Sigmoid colon (tissue), 7 donors: ENCODE results near the gene TCF19. TPM values are rescaled to one million over a fixed set of nuclear protein-coding genes. Genes with fewer than 3 reads are reported as not detected.

Experiments
- DNase-seq: peaks from one replicate; pipeline ENCODE4 v3.0.0-alpha.2; 2019
- H3K27ac ChIP-seq, 4 donors: fragments of 200-600 bp; sonication (generic); one replicate each; pipeline ENCODE4 v1.5.1; 2016 to 2019; ENCODE audit warnings: mild to moderate bottlenecking in 1 of 4
- H3K27me3 ChIP-seq, 3 donors: fragments of 200-600 bp; sonication (generic); one replicate each; pipeline ENCODE4 v1.5.1; 2019; ENCODE audit warnings: mild to moderate bottlenecking in 1 of 3
- H3K36me3 ChIP-seq, 4 donors: fragments of 200-600 bp; sonication (generic); one replicate each; pipeline ENCODE4 v1.5.1; 2016 to 2019
- H3K4me1 ChIP-seq, 4 donors: fragments of 200-600 bp; sonication (generic); one replicate each; pipeline ENCODE4 v1.5.1; 2017 to 2019
- H3K4me3 ChIP-seq, 4 donors: fragments of 200-600 bp; sonication (generic); one replicate each; pipeline ENCODE4 v1.5.1; 2017 to 2019; ENCODE audit warnings: mild to moderate bottlenecking in 2 of 4, moderate library complexity in 1 of 4
- H3K9me3 ChIP-seq, 4 donors: fragments of 200-600 bp in 3 of 4; sonication (generic) in 3 of 4; one replicate each; pipeline versions ENCODE4 v1.5.1 to v1.6.1; 2013 to 2019
- CTCF ChIP-seq, 4 experiments: fragments of 450-650 bp in 3 of 4; fragments of 200-600 bp in 1 of 4; IDR thresholded peaks; one replicate each; pipeline ENCODE4 v1.5.1; 2016 to 2019; ENCODE audit warnings: antibody characterized with exemption in 4 of 4, mild to moderate bottlenecking in 3 of 4, moderate library complexity in 2 of 4
- EP300 ChIP-seq, 4 donors: sonication (generic); formaldehyde crosslinking; IDR thresholded peaks; one replicate each; pipeline ENCODE4 v1.6.1; 2017; ENCODE audit warnings: antibody characterized with exemption in 4 of 4
- POLR2A ChIP-seq, 2 donors: fragments of 450-650 bp; IDR thresholded peaks; one replicate each; pipeline ENCODE4 v1.6.1; 2016; ENCODE audit warnings: antibody characterized with exemption in 2 of 2, mild to moderate bottlenecking in 2 of 2, moderate library complexity in 2 of 2
- POLR2AphosphoS5 ChIP-seq, 4 donors: sonication (generic); formaldehyde crosslinking; IDR thresholded peaks; one replicate each; pipeline ENCODE4 v1.6.1; 2017; ENCODE audit warnings: antibody characterized with exemption in 4 of 4
- WGBS, 2 donors: extraction: QIAGEN DNeasy Blood & Tissue Kit; methylation state at CpG; one replicate each; pipeline ENCODE4 v1.1.7; 2013; 5-methylcytosine and 5-hydroxymethylcytosine counted together
- intact Hi-C: fragments of 100-400 bp; cut with DNase I; formaldehyde crosslinking; loops from one replicate; pipeline ENCODE4 v1.15.1; 2023
- polyA plus RNA-seq, 3 donors: library from polyadenylated mRNA; stranded (reverse); fragments of 200-250 nt; gene quantifications; one replicate each; pipeline ENCODE4 v1.2.3, GENCODE V29; 2013
- total RNA-seq, 4 donors: library from RNA; depleted of rRNA; stranded (reverse); fragments of >200 nt; gene quantifications; one replicate each; pipeline ENCODE4 v1.1.0, GENCODE V29; 2016
- donor health status: healthy with polysubstance abuse.
- donor health status: Bipolar disorder and iron deficiency.
- donor health status: healthy.

TCF19 gene
- total and polyA plus RNA-seq, 7 donors: 2.6 to 11.7 (median 3.6) TPM

- H3K27ac ChIP-seq: peak overlapping the region in 3 of 4 donors; percentile 59 to 63 (median 60)
- H3K36me3 ChIP-seq: no peaks in the 10 kb centered on the region
- 83 to 89% methylated on average over 19 of the region's 19 CpGs for WGBS, 2 donors
- H3K27me3 ChIP-seq: no peaks in the 10 kb centered on the region
- no peak for DNase-seq
- H3K4me1 ChIP-seq: peaks cover 0 to 43% (median 32%) of the 10 kb centered on the region in 4 donors
- no peaks in the 10 kb centered on the region for H3K9me3 ChIP-seq
- intact Hi-C loops: no loop called here
- peak overlapping the region in 3 of 4 donors; percentile 19 to 36 (median 30) for H3K4me3 ChIP-seq
- TF ChIP-seq CTCF (IDR thresholded peaks at IDR 0.05): no peak
- peak in 2 of 4 donors; percentile 16 to 49 for TF ChIP-seq POLR2AphosphoS5 (IDR thresholded peaks at IDR 0.05)
- no peak for TF ChIP-seq EP300 (IDR thresholded peaks at IDR 0.05)
- no peak for TF ChIP-seq POLR2A (IDR thresholded peaks at IDR 0.05)
Observed at GRCh38 chr6:31116661-31117385, 41.6 kb upstream of the TCF19 start.

- Histone ChIP-seq H3K27me3 (no peaks in the 10 kb centered on the region), H3K4me3 (no peak overlapping the region), H3K9me3 (no peaks in the 10 kb centered on the region), H3K4me1 (peaks cover 0 to 56% (median 45%) of the 10 kb centered on the region in 4 donors), H3K36me3 (no peaks in the 10 kb centered on the region), H3K27ac (no peak overlapping the region)
- no peak for DNase-seq
- 80 to 90% methylated on average over 7 of the region's 7 CpGs for WGBS, 2 donors
- TF ChIP-seq CTCF (IDR thresholded peaks at IDR 0.05): no peak
- no peak for TF ChIP-seq POLR2A (IDR thresholded peaks at IDR 0.05)
- TF ChIP-seq POLR2AphosphoS5 (IDR thresholded peaks at IDR 0.05): no peak
- no peak for TF ChIP-seq EP300 (IDR thresholded peaks at IDR 0.05)
- intact Hi-C loops: no loop called here
Observed at GRCh38 chr6:31118178-31118577, 40.2 kb upstream of the TCF19 start.

GRCh38 chr6:31120151-31120915 is 38.1 kb upstream of the TCF19 start, which contains the start of gene CDSN:
CDSN (minus strand) TSS chr6:31120446; CDS start chr6:31120419, 27 bp downstream.
- intact Hi-C loops: no loop called here
- H3K27ac ChIP-seq: no peak within 1 kb of the TSS
- H3K9me3 ChIP-seq: no peaks in the 10 kb centered on the region
- peaks cover 0 to 50% (median 34%) of the 10 kb centered on the region in 4 donors for H3K4me1 ChIP-seq
- no peak within 1 kb of the TSS for H3K4me3 ChIP-seq
- H3K36me3 ChIP-seq: no peaks in the 10 kb centered on the region
- no peak for DNase-seq
- no peak for TF ChIP-seq CTCF (IDR thresholded peaks at IDR 0.05)
- TF ChIP-seq POLR2AphosphoS5 (IDR thresholded peaks at IDR 0.05): no peak
- TF ChIP-seq EP300 (IDR thresholded peaks at IDR 0.05): no peak
- TF ChIP-seq POLR2A (IDR thresholded peaks at IDR 0.05): no peak
- no peaks in the 10 kb centered on the region for H3K27me3 ChIP-seq
- 86 to 87% methylated on average over 26 of the region's 26 CpGs for WGBS, 2 donors

GRCh38 chr6:31121131-31121790 is 37.1 kb upstream of the TCF19 start:
- TF ChIP-seq EP300 (IDR thresholded peaks at IDR 0.05) (no peak), POLR2AphosphoS5 (IDR thresholded peaks at IDR 0.05) (no peak), POLR2A (IDR thresholded peaks at IDR 0.05) (no peak), CTCF (IDR thresholded peaks at IDR 0.05) (no peak)
- H3K36me3 ChIP-seq: no peaks in the 10 kb centered on the region
- H3K27me3 ChIP-seq: no peaks in the 10 kb centered on the region
- H3K4me3 ChIP-seq: no peak overlapping the region
- peaks cover 0 to 41% (median 30%) of the 10 kb centered on the region in 4 donors for H3K4me1 ChIP-seq
- DNase-seq: no peak
- H3K27ac ChIP-seq: peak overlapping the region in 1 of 4 donors; percentile 56
- H3K9me3 ChIP-seq: no peaks in the 10 kb centered on the region
- 80 to 92% methylated on average over 12 of the region's 12 CpGs for WGBS, 2 donors
- intact Hi-C loops: no loop called here
